NCI-H2196 (cell line): ENCODE data around the gene CD248.
"Not testable (repeated sequence)": the region's sequence is repeated elsewhere in the genome, so short reads cannot be mapped to it uniquely, and the experiment has no call there.

ENCODE experiments used
- DNase-seq: peaks from one replicate; lab custom pipeline; 2025; ENCODE audit not compliant: unreplicated experiment; lab: John Stamatoyannopoulos, UW

CD248 gene

DNA sequence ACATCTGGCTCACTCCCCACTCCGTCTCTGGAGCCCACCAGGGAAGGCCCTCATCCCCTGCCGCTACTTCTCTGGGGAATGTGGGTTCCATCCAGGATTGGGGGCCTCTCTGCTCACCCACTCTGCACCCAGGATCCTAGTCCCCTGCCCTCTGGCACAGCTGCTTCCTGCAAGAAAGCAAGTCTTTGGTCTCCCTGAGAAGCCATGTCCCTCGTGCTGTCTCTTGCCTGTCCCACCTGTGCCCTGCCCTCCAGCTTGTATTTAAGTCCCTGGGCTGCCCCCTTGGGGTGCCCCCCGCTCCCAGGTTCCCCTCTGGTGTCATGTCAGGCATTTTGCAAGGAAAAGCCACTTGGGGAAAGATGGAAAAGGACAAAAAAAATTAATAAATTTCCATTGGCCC is 39.8 kb downstream of the CD248 start:
- DNase-seq = not testable (repeated sequence)

DNA sequence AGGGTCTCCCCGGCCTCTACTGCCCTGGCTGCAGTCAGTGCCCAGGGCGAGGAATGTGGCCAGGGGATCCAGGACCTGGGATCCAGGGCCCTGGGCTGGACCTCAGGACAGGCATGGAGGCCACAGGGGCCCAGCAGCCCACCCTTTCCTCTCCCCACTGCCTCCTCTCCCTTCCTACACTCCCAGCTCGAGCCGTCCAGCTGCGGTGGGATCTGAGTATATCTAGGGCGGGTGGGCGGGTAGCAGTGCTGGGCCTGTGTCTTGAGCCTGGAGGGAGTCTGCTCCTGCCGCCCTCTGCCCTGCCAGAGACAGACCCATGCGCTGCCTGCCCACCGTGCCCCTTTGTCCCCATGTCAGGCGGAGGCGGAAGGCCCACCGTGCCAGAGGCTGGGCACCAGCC is 40.2 kb downstream of the CD248 start:
- DNase-seq = not testable (repeated sequence)

DNA sequence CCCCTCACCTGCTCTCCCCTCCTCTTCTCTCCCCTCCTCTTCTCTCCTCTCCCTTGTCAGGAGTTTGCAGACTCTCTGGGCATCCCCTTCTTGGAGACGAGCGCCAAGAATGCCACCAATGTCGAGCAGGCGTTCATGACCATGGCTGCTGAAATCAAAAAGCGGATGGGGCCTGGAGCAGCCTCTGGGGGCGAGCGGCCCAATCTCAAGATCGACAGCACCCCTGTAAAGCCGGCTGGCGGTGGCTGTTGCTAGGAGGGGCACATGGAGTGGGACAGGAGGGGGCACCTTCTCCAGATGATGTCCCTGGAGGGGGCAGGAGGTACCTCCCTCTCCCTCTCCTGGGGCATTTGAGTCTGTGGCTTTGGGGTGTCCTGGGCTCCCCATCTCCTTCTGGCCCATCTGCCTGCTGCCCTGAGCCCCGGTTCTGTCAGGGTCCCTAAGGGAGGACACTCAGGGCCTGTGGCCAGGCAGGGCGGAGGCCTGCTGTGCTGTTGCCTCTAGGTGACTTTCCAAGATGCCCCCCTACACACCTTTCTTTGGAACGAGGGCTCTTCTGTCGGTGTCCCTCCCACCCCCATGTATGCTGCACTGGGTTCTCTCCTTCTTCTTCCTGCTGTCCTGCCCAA is 40.7 kb downstream of the CD248 start:
- DNase-seq = no peak

DNA sequence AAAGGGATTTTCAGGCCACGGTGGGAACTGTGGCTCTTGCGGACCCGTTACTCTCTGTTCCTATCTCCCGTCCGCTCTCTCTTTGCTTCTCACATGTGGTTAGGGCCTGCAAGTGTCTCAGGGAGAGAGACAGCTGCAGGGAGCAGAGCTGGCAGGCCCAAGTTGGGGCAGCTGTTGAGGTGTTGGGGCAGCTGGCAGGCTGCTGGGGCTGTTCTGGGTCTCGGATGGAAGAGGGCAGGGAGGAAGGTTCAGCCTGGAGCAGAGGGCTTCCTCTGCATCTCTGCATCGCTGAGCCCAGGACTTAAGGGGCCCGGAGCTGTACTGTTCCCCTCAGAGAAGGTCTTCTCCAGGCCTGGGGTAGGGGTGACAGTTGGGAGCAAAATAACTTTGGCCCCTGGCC is 41.4 kb downstream of the CD248 start:
- no peak for DNase-seq

DNA sequence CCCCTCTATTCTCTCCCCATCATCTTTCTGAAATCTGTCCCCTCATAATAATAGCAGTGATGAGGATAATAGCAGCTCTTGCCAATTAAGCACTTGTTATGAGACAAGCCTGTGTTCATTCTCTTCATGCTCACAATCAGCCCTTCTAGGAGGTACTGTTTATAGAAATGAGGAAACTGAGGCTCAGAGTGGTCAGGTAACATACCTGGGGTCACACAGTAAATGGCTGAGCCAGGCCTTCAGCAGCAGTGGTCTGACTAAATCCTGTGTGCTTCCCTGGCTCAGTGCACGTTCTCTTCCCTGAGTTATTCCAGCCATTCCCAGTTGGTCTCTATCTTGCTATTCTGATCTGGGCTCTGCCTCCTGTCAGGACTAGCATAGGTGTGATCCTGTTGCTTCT is 42.6 kb downstream of the CD248 start:
- no peak for DNase-seq

DNA sequence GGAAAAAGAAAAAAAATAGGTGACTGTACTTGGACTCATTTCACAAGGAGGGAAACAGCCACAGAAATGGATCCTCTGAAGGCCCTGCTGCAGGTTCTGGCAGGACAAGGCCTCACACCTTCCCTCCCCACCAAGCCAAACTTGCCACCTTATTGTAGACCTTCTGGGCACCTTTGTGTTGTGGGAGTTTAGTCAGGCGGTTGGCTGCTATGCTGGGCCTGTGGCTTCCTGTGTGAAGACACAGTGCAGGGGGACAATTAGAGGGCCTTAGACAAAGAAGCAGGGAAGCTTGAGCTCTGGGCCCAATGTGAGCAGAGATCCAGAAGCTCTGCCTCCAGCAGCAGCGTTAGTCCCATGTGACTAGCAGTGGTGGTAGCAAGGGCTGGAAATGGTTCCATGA is 44.2 kb downstream of the CD248 start:
- DNase-seq = no peak

DNA sequence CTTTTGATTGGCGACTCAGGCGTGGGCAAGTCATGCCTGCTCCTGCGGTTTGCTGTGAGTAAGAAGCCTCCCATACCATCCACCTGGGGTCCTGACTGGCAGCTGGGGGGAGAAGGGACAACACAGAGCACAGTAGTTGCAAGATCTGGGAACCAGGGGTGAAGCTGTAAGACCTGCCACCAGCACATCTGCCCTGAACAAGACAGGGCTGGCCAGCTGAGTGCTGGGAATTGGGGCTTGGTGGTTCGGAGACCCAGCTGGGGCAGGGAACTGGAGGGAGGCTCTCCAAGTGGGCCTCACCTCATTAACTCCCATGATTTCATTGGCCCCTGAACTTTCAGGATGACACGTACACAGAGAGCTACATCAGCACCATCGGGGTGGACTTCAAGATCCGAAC is 45.0 kb downstream of the CD248 start:
- no peak for DNase-seq

DNA sequence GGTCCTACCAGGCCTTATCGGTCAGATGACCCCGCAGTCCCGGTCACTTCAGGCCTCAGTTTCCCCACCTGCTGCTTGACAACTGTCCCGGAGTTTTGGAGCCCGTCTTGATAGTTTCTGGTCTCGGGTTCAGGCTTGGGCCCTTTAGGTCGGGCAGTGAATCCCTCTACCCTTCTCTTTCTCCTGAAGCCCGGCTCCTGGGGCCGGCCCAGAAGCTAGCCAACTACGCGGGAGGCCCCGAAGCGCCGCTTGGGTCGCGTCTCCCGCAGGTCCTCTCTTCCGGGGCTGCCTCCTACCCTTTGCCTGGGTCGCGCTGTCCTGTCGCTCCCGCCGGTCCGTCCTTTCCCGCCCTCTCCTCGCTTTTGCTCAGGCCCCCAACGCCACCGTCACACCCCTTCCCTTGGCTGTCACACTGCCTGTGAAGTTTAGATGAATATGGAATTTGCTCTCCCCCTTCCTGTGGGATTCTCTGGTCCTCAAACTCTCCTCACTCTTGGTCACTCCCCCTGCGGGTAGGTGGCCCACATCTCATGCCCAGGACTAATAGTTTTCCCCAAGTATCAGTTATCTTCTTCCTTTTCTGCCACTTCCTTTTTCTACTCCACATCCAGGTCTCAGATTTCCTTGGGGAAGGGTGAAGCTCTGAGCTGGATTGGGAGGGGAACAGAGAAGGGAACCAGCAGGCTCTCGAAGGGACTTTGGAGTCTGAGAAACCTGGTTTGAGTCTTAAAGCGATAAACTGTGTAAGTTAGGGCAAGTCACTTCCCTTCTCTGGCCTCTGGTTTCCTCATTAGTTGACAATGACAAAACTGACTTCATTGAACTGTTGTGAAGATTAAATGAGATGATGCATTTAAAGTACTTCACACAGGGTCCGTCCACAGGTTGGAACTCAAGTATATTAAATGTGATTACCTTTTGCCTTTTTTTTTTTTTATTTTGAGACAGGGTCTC is 47.6 kb downstream of the CD248 start:
- no peak for DNase-seq

DNA sequence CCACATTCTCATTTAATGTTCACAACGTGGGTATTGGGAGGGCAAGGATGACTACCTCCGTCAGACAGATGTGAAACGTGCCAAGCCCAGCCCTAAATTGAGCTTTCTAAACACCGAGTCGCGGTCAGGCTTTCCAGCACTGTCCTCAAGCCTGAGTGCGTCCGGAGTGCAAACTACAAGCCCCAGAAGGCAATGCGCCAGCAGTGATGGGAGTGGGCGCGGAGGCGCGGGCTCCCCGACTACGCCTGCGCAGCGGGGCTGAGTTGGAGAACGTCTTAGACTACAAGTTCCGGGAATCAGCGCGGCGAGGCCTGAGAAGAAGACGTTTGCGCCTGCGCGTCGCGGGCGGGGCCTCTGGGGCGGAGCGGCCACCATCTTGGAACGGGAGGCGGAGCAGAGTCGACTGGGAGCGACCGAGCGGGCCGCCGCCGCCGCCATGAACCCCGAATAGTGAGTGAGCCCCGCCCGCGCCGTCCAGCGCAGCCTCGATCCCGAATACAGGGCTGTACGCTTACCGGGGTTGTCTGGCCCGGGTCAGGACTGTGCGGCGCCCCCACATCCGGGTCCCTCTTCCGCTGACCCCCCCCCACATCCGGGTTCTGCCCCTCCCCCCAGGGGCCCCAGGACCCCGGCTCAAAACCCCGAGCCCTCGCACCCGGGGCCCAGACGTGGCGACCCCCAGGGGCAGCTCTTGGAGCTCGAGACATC is 48.4 kb downstream of the CD248 start, which contains the start of gene RAB1B:
Gene RAB1B, plus strand, starts transcription at position 396 of the 708 bp plus-strand sequence. Its CDS starts 41 bp downstream, at position 437.
- peak; percentile 100 for DNase-seq

DNA sequence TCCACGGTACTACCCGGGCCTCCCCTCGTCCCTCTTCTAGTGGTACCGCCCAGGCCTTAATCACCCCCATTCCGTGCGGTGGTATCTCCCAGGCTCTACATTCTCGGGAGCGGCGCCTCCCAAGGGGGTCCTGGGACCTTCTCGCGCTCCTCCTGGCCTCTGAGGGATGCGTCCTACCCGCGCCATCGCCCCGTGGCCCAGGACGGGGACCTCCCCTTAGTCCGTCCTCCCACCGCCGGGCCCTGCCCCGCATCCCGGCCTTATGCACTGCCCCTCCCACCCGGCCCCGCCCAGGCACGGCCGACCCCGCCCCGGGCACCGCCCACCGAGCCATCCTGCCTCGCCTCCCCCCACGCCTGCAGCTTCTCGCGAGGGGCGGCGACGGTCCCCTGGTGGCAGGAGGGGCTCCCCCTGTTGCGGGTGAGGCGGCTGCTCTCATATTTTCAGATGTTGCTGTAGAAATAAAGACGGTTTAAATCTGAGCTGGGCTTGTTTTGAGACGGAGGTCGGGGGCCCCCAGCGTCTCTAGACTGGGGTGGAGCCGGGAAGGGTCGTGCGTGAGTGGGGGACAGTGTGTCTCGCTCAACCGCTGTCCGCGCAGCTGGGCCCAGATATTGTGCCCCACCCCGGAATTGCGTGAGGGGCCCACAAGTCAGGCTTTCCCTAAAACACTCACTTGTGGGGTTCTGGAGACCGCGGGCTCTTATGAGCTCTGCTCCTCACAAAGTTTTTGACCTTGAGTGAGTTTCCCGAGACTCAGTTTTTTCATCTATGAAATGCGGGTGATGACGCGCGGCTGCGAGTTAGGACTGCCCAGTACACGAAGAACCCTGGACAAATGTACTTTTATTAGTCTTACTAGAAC is 49.2 kb downstream of the CD248 start:
- DNase-seq = peak; percentile 76

DNA sequence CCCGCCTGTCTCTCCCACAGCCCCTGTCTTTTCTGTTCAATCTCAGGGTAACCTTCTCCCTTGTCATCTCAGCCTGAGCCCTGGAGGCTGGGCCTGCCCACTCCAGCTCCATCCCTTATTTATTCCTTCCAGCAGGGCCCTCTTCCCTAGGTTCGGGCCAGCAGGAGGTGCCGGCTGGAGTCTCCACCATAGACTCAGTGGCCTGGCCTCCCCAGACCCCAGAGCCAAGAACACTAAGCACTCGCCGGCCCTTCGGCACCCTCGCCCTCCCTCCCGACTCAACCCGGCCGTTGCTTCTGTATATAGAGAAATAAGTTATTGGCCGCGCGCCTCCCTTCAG is 49.8 kb downstream of the CD248 start:
- DNase-seq = no peak

DNA sequence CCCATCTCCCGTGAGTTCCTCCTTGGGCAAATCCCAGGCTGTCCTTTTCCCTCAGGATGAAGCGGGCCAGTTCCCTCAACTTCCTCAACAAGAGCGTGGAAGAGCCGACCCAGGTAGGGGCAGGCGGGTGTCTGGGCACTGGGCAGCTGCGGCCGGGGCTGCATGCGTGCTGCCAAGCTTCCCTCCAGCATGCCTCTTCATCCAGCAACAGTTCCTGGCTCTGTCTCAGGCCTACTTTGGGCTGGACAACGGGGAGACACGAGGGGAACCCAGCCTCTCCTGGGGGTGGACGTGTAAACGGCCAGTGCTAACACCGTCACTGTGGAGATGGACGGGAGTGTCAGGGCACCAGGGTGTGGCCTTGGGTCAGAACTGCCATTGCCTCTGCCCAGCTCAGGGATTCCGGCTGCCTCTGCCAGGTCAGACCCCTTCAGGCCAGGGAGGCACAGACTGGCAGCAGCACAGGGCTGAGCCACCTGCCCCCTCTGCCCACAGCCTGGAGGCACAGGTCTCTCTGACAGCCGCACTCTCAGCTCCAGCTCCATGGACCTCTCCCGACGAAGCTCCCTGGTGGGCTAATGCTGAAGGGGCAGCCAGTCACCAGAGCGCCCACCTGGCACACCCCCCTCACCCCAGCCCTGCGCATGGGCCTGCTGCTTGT is 50.3 kb downstream of the CD248 start:
- no peak for DNase-seq

DNA sequence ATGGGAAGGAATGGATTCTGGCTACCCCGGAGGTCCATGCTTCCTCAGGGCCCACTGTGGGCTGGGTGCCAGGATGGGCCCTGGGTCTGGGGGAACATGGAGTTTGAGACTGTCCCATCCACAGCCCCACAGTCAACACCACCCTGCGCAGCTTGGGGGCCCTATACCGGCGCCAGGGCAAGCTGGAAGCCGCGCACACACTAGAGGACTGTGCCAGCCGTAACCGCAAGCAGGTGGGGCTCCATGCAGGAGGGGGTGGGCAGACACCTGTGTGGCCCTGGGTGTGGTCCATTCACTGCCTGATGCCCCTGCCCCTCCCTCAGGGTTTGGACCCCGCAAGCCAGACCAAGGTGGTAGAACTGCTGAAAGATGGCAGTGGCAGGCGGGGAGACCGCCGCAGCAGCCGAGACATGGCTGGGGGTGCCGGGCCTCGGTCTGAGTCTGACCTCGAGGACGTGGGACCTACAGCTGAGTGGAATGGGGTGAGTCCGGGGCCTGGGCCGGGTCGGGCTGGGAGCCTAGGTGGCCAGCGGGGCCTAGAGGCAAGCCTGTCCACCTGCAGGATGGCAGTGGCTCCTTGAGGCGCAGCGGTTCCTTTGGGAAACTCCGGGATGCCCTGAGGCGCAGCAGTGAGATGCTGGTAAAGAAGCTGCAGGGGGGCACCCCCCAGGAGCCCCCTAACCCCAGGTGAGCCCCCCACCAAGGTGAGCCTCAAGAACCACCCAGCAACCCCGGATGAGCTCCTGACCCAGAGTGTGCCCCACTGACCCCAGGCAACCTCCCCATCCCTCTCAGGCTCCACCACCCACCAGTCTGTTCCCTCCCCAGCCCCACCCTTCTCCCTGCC is 51.1 kb downstream of the CD248 start:
- no peak for DNase-seq

DNA sequence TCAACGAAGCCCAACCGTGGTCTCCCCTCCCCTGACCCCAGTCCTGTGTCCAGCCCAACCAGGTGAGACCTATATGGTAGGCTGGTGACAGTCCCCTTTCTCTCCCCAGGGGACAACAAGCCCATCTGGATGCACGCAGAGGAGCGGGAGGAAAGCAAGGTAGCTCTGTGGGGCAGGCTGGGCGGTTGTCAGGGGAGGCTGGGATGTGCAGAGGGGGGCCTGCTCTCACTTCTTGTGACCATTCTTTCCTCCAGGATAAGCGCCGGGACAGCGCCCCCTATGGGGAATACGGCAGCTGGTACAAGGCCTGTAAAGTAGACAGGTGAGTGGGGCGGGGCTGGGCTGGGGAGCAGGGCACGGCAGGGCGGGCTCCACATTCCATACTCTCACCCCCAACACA is 51.9 kb downstream of the CD248 start:
- peak; percentile 22 for DNase-seq
